ENCODE results near the gene EVL. TPM values are rescaled to one million over a fixed set of nuclear protein-coding genes. Genes with fewer than 3 reads are reported as not detected.

The EVL gene
- total RNA-seq, 2 experiments from 2014 or later: 171 to 175 TPM

GRCh38 chr14:100059438-100059781, 5.8 kb upstream of the EVL start:
- POLR2A ChIA-PET: interaction anchor here (0.7 kb wide), 1 partner anchor 226 kb away, joined by 3 read pairs; no protein-coding TSS in a partner anchor
- CTCF ChIA-PET: interaction anchor here (1.7 kb wide), 1 partner anchor 13 kb away, joined by 7 read pairs; no protein-coding TSS in a partner anchor

- ChIA-PET POLR2A (interaction anchor here (0.7 kb wide), 2 partner anchors 13 to 197 kb away, joined by 3 to 7 read pairs; no protein-coding TSS in a partner anchor), CTCF (interaction anchor here (0.9 to 1.8 kb wide), 3 partner anchors 15 to 132 kb away, joined by 3 to 7 read pairs (median 6); no protein-coding TSS in a partner anchor)
These were observed 4.5 kb upstream of the EVL start for GRCh38 chr14:100060760-100061159.

- CTCF ChIA-PET: interaction anchor here (1.2 to 1.8 kb wide), 5 partner anchors 9 to 130 kb away, joined by 3 to 7 read pairs (median 6); no protein-coding TSS in a partner anchor
- POLR2A ChIA-PET: interaction anchor here (1.1 kb wide), 1 partner anchor 37 kb away, joined by 4 read pairs; no protein-coding TSS in a partner anchor
These were observed 2.6 kb upstream of the EVL start for GRCh38 chr14:100062590-100062989.

GRCh38 chr14:100063314-100063941, 1.8 kb upstream of the EVL start:
- ChIA-PET POLR2A (interaction anchor here (1.1 kb wide), 1 partner anchor 36 kb away, joined by 4 read pairs; no protein-coding TSS in a partner anchor), CTCF (interaction anchor here (1.0 to 1.5 kb wide), 2 partner anchors 9 to 10 kb away, joined by 4 to 6 read pairs; no protein-coding TSS in a partner anchor)

GRCh38 chr14:100064335-100065092, 708 bp upstream of the EVL start:
- POLR2A ChIA-PET: interaction anchor here (0.5 to 8.2 kb wide), 5 partner anchors 9 to 827 kb away, joined by 3 to 111 read pairs (median 5); no protein-coding TSS in a partner anchor
- CTCF ChIA-PET: interaction anchor here (0.7 to 13.1 kb wide), 6 partner anchors 10 to 221 kb away, joined by 3 to 166 read pairs (median 10); no protein-coding TSS in a partner anchor

- POLR2A ChIA-PET: interaction anchor here (1.0 to 8.2 kb wide), 5 partner anchors 8 to 175 kb away, joined by 4 to 111 read pairs (median 7); no protein-coding TSS in a partner anchor
- CTCF ChIA-PET: interaction anchor here (1.2 to 13.1 kb wide), 6 partner anchors 9 to 83 kb away, joined by 3 to 166 read pairs (median 10); no protein-coding TSS in a partner anchor
These were observed 836 bp downstream of the EVL start for GRCh38 chr14:100065942-100066574.

- CTCF ChIA-PET: interaction anchor here (1.2 to 13.1 kb wide), 5 partner anchors 8 to 84 kb away, joined by 3 to 166 read pairs (median 14); no protein-coding TSS in a partner anchor
- POLR2A ChIA-PET: interaction anchor here (1.5 to 8.2 kb wide), 3 partner anchors 12 to 96 kb away, joined by 7 to 111 read pairs (median 74); no protein-coding TSS in a partner anchor
These were observed 1.7 kb downstream of the EVL start for GRCh38 chr14:100066962-100067361.

- ChIA-PET POLR2A (interaction anchor here (6.9 to 8.2 kb wide), 2 partner anchors 11 to 38 kb away, joined by 74 to 111 read pairs; no protein-coding TSS in a partner anchor), CTCF (interaction anchor here (0.9 to 13.1 kb wide), 5 partner anchors 7 to 126 kb away, joined by 3 to 166 read pairs (median 14); no protein-coding TSS in a partner anchor)
These were observed 2.3 kb downstream of the EVL start for GRCh38 chr14:100067481-100067880.

GRCh38 chr14:100067971-100068959, 3.0 kb downstream of the EVL start:
- POLR2A ChIA-PET: interaction anchor here (0.7 to 8.2 kb wide), 4 partner anchors 10 to 172 kb away, joined by 3 to 111 read pairs (median 39); no protein-coding TSS in a partner anchor
- CTCF ChIA-PET: interaction anchor here (0.9 to 19.4 kb wide), 4 partner anchors 18 to 125 kb away, joined by 3 to 399 read pairs (median 85); no protein-coding TSS in a partner anchor

- ChIA-PET CTCF (interaction anchor here (1.2 to 19.4 kb wide), 4 partner anchors 17 to 123 kb away, joined by 3 to 399 read pairs (median 85); no protein-coding TSS in a partner anchor), POLR2A (interaction anchor here (0.5 to 8.2 kb wide), 4 partner anchors 9 to 1801 kb away, joined by 3 to 111 read pairs (median 38); no protein-coding TSS in a partner anchor)
These were observed 4.1 kb downstream of the EVL start for GRCh38 chr14:100069161-100069800.

- CTCF ChIA-PET: interaction anchor here (0.5 to 19.4 kb wide), 8 partner anchors 16 to 1807 kb away, joined by 3 to 399 read pairs (median 4); no protein-coding TSS in a partner anchor
- POLR2A ChIA-PET: interaction anchor here (0.6 to 8.2 kb wide), 5 partner anchors 8 to 81 kb away, joined by 3 to 111 read pairs (median 7); no protein-coding TSS in a partner anchor
These were observed 5.1 kb downstream of the EVL start for GRCh38 chr14:100070310-100070709.

GRCh38 chr14:100071545-100071944, 6.3 kb downstream of the EVL start:
- POLR2A ChIA-PET: interaction anchor here (1.1 to 8.2 kb wide), 2 partner anchors 13 to 34 kb away, joined by 3 to 74 read pairs; no protein-coding TSS in a partner anchor
- CTCF ChIA-PET: interaction anchor here (1.4 to 19.4 kb wide), 6 partner anchors 8 to 121 kb away, joined by 4 to 399 read pairs (median 8); no protein-coding TSS in a partner anchor

- ChIA-PET CTCF (interaction anchor here (0.6 to 19.4 kb wide), 9 partner anchors 10 to 120 kb away, joined by 3 to 399 read pairs (median 5); no protein-coding TSS in a partner anchor), POLR2A (interaction anchor here (0.7 to 2.6 kb wide), 5 partner anchors 7 to 148 kb away, joined by 3 to 13 read pairs (median 3); partner anchors contain the start of gene EVL)
These were observed 7.6 kb downstream of the EVL start for GRCh38 chr14:100072783-100073346.

- CTCF ChIA-PET: interaction anchor here (1.4 to 19.4 kb wide), 5 partner anchors 8 to 119 kb away, joined by 6 to 399 read pairs (median 14); partner anchors contain the start of gene EVL
- POLR2A ChIA-PET: interaction anchor here (0.5 to 2.6 kb wide), 5 partner anchors 8 to 125 kb away, joined by 3 to 13 read pairs (median 4); partner anchors contain the start of gene EVL
These were observed 8.6 kb downstream of the EVL start for GRCh38 chr14:100073576-100074430.

Data from activated CD8-positive, alpha-beta memory T cell treated with anti-CD3 and anti-CD28 coated beads for 36 hours (primary cell).